HG02981 (cell line): ENCODE data around the gene NPBWR2.
"Not testable (repeated sequence)": the region's sequence is repeated elsewhere in the genome, so short reads cannot be mapped to it uniquely, and the experiment has no call there.

Experiments
- ATAC-seq: cut with Tn5 transposase; IDR thresholded peaks from one replicate; pipeline ENCODE4 v1.9.1; 2021; ENCODE audit warnings: mild to moderate bottlenecking, moderate library complexity; ENCODE audit not compliant: unreplicated experiment

Gene NPBWR2

DNA sequence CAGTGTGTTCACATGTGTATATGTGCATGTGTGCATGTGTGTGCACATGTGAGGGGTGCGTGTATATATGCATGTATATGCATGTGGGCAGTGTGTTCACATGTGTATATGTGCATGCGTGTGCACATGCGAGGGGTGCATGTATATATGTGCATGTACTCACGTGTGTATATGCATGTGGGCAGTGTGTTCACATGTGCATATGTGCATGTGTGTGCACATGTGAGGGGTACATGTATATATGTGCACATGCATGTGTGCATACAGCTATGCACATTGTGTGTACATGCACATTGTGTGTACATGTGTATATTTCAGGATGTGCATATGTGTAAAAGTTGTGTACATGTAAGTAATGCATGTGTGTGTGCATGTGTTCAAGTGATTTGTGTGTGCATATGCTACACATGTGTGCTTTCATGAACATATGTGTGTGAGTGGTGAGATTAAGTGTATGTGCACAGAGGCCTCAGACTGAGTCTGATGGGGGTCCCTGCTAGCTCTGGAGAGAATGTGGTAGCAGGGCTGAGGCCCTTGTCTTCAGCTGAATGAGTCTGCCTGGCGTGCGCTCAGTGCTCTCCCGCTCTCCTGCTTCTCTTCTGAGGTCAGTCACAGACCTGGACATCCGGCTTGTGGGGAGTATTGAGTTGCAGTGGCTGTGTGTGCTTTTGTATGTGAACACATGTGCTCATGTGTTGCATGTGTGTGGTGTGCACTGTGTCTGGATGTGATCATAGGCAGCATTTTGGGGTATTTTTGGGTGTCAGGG, 37.0 kb upstream of the NPBWR2 start:
- ATAC-seq: no peak

DNA sequence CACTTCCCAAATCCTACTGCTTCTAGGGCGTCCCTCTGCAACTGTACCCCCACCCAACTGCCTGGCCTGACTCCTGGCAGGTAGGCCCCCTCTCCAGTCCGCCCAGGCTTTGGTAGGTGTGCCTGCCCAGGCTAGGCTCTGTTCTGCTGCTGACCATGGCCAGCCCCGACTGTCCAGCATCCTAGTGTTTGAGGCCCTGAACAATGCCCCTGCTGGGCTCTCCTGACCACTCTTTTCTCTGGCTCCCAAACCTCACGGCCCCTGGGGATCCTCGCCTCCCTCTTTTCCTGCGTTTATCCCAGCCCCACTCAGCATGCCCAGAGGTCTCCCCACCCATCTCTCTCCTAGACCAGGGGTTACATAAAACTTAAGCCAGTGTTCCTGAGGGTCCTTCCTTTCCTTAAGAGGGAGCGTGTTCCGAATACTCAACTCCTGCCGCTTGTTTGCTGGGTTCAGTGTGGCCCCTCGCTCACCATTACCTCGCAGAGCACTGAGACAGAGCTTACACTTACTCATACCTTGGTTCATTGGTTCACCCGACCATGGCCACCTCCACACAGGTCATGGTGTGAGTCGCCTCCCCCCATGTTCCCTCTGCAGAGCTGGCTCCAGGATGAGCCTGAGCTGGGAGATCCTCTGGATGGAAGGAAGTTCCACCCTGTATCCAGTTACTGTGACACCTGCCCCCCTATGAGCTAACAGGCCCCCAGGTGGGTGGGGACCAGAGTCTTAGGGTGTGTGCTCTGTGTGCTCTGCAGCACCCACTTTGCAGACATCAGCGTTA, 35.8 kb upstream of the NPBWR2 start:
- no peak for ATAC-seq

DNA sequence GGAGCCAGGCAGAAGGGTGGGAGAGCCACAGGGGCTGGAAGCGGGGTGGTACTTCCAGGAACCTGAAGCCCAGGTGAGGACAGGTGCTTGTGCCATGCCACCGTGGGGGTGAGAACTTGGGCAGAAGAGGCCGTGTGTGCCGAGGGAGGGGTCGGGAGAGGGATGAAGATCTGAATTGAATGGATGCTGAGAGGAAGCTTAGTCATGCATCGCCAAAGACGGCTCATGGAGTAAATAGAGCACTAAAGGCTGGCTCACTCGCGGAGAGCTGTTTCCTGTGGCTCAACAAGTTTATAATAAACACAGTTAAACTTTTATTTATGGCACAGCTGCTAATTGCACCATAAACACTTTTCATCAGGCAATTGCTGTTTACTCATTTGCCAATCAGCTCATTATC, 35.2 kb upstream of the NPBWR2 start:
- no peak for ATAC-seq

DNA sequence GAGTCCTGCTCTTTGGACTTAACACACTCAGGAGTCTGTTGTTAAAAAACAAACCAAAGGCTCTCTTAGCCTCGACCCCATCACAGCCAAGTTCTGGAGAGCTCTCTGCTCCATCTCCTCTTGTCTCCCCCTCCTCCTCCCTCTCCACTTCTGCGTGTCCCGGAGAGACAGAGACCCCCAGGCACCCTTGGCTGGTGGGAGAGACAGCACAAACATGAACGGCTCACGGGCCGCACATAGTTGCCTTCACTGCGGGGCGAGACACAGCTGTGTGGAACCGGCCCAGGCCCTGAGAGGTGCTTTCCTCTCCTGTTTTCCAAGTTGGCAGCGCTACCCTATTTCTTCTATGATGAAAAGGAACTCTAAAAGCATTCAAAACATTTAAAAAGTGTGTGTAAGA, 33.6 kb upstream of the NPBWR2 start:
- ATAC-seq: no peak

DNA sequence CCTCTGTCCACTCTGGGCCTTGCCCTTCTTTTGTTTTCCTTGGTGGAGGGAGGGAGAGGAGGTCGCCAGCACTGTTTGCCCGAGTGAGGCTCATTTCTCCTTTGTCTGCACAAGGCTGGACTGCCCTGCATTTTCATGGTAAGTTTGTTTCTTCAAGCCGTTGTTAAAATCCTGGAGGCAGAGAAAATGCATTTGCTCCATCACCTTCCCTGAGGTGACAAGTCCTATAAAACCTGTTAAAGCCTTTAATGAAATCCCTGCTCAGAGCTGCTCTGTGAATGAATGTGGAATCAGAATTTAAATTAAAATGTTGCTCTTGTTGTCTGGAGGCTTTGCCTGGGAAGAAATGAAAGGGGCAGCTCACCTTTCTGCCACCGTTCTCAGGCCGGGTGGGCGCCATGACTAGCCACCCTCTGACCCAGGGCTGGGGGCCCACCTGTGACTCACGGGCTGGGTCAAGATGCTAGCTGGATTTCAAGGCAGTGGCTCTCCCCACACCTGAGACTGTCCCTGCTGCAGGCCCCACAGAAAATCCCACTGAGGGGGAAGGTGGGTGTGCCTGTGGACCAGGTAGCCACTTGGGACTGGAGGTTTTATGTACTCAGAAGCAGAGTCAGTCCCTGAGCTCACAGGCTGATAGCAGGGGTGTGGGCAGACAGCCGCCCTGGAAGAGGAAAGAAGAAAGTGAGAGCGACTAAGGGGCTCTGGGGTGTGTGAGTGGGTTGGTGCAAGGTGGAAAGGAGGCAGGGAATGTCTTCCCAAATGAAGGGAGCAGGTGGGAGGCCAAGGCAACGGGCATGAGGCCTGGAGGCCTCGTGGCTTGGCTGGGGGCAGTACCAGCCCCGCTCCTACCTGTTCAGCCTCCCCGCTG, 32.9 kb upstream of the NPBWR2 start:
- ATAC-seq: no peak

DNA sequence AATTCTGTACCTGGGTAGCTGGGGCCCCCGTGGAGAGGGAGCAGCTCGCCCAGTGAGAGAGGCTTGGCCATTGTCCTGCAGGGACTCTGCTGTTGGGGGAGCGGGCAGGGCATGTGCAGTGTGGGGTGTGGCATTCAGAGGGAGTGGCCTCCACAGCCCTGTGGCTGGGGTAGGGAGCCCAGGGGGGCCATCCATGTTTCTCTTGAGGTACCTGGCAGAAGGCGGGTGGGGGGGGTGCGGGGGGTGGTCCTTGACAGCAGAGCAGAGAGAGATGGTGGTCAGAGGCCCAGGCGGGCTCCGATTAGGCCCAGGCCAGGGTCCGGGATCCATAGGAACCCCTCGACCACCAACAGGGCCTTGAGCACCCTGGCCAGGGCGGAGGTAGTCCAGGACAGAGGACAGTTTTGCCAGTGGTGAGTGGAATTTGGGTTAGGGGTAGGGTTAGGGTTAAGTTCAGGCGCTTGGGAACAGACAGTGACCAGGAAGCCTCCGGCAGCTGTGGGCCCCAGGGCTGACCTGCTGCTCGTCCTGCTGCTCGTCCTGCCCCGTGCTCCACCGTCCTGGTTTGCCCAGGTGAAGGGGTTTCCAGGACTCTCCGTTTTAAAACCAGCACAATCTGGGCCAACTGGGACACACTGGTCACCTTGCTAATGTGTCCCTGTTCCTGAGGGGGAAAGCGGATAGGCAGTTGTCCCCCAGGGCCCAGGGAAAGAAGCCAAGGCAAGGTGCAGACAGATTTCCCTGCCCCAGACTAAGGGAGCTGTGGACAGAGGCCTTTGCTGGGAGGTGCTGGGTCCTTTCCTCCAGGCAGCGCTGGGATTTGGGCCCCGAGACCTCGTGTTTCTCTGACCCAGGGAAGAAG, 32.1 kb upstream of the NPBWR2 start:
- ATAC-seq: no peak

DNA sequence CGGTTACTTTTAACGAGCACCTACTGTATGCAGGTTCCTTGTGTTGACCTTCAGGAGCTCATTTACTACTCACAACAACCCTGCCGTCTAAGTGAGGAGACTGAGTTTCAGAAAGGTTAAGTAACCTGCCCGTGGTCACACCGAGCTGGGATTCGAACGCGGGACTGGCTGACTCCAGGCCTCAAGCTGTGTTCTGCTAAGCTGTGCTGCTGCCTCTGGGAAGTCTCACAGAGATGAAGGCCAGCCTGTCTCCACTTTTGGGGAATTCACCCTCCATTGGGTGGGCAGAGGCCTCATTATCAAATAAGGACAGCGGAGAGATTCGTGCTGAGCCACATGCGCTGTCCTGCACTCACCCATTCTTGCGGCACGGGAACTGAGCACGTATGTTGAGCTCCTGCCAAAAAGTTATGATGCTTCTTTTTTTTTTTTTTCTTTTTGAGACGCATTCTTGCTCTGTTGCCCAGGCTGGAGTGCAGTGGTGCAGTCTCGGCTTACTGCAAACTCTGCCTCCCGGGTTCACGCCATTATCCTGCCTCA, 31.0 kb upstream of the NPBWR2 start:
- ATAC-seq: no peak

DNA sequence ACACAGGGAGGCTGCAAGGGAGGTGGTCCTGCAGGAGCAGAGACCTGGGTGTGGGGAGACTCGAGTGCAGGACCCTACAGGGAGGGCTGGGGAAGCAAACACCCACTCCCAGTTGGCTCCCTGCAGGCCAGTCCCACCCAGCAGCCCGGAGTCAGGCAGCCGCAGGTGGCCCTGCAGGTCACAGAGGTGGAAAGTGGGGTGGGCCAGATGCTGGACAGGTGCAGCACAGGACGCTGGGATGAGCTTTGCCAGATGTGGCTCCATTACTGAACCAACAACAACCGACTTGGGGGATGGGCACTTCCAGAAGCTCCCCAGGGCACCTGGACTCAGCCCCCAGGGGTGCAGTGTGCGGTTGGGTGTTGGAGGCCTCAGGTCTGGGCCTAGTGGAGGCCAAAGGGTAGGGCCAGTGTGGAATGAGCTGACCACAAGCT, 30.2 kb upstream of the NPBWR2 start:
- no peak for ATAC-seq

DNA sequence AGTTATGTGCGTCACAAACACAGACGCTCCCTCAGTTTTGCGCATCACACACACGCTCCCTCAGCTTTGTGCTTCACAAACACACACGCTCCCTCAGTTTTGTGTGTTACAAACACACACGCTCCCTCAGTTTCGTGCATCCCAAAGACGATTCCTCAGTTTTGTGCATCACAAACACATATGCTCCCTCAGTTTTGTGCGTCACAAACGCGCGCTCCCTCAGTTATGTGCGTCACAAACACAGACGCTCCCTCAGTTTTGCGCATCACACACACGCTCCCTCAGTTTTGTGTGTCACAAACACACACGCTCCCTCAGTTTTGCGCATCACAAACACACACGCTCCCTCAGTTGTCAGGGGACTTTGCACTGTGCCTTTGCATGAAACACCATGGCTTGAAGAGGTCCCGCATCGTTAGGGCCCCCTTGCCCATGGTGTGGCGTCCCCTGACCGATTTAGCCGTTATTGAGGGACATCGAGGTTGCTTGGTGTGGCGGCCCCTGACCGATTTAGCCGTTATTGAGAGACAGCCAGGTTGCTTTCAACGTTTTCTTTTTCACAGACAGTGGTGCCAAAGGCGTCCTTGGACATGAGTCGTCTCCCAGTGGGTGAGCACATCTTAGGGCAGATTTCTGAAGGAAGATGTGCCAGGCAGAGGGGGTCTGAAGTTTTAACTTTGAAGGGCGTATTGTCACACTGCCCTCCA, 28.8 kb upstream of the NPBWR2 start:
- no peak for ATAC-seq

DNA sequence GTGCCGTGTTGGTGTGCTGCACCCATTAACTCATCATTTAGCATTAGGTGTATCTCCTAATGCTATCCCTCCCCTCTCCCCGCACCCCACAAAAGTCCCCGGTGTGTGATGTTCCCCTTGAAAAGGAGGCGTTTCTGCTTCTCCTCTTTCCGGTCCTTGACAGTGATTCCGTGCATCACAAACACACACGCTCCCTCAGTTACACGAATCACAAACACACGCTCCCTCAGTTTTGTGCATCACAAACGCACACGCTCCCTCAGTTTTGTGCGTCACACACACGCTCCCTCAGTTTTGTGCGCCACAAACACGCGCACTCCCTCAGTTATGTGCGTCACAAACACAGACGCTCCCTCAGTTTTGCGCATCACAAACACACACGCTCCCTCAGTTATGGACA, 27.4 kb upstream of the NPBWR2 start:
- not testable (repeated sequence) for ATAC-seq

DNA sequence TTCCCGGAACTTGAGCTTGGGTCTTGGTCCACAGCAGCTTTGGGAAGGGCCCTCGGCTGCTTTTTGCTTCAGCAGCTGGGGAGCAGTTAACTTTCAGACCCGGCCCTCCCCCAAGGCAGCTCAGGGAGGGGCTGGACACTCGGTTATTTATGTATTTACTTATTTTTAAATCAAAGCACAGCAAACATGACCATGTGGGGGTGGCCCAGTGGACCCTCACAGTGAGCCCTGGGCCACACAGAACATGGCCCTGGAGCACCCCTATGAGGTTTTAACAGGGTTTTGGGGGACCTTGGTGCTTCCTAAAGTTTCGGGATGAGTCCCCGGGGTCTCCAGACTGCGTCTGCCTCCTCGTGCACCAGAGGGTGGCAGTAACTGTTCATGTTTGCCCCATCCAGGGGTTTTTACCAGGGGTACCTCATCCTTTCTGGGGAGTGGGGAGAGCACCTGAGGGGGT, 26.6 kb upstream of the NPBWR2 start:
- ATAC-seq: no peak

DNA sequence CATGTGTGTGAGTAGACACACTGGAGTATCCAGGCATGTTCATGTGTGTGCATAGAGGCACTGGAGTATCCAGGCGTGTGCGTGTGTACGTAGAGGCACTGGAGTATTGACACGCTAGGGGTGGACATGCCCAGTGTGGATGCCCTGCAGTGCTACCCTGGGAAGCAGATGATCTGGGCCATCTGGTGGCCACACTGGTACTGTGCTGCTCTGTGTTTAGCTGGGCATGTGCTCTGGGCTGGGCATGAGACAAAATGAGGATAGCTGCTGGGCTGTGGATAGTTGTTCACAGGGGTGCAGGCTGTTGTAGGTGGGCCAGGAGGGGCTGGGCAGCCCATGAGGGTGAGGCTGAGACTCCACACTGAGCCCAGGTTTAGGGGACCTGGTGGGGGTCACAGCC, 24.0 kb upstream of the NPBWR2 start:
- no peak for ATAC-seq

DNA sequence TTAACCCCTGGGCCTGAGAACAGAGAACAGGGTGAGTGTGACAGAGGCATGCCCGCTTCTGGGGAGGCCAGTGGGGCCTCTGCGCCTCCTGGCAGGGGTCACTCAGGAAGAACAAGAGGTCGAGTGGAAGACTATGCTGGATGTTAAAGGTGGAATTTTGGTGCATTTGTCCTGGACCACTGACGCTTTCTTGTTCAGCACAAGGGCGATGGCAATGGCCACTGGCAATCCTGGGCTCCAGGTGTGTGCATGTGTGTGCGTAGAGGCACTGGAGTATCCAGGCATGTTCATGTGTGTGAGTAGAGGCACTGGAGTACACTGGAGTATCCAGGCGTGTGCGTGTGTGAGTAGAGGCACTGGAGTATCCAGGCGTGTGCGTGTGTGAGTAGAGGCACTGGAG, 23.5 kb upstream of the NPBWR2 start:
- no peak for ATAC-seq

DNA sequence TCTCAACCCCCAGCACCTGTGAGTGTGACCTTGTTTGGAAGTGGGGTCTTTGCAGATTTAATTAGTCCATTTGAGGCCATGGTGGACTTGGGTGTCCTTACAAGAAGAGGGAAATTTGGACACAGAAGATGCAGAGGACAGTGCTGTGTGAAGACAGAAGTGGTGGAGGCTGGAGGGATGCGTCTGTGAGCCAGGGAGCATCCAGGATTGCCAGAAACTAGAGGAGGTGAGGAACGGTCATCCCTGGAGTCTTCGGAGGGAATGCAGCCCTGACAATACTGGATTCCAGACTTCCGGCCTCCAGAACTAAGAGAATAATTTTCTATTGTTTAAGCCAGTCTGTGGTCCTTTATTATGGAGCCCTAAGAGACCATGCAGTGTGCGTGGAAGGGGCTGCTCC, 22.9 kb upstream of the NPBWR2 start:
- no peak for ATAC-seq

DNA sequence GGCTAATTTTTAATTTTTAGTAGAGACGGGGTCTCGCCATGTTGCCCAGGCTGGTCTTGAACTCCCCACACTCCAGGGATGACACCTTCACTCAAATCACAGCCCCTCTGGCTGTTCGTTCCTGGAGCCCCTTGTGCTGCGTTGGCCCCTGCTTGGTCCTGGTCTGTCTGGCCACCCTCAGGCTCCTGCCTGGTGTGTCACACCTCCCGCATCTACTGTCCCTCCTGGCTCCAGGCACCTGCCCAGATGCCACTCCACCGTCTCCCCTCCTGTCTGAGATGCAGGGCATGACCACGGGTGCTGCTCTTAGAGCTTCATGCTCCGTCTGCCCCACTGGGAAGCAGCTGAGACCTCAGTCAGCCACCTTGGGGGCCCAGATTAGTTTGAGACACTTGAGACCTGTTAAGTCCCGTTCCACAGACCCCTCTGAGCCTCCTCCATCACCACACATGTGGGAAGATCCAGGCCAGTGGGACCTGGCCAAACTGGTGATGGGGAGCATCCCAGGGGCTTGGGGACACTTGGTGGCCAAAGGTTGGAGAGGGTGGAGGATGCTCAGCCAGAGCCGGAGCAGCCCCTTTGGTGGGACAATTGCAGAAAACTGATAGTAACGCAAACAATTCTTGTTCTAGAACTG, 21.9 kb upstream of the NPBWR2 start:
- no peak for ATAC-seq

DNA sequence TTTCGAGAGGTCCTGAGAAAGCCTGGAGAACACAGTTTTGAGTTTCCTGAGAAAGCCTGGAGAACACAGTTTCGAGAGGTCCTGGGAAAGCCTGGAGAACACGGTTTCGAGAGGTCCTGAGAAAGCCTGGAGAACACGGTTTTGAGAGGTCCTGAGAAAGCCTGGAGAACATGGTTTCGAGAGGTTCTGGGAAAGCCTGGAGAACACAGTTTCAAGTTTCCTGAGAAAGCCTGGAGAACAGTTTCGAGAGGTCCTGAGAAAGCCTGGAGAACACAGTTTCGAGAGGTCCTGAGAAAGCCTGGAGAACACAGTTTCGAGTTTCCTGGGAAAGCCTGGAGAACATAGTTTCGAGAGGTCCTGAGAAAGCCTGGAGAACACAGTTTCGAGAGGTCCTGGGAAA, 16.2 kb upstream of the NPBWR2 start:
- ATAC-seq: not testable (repeated sequence)

DNA sequence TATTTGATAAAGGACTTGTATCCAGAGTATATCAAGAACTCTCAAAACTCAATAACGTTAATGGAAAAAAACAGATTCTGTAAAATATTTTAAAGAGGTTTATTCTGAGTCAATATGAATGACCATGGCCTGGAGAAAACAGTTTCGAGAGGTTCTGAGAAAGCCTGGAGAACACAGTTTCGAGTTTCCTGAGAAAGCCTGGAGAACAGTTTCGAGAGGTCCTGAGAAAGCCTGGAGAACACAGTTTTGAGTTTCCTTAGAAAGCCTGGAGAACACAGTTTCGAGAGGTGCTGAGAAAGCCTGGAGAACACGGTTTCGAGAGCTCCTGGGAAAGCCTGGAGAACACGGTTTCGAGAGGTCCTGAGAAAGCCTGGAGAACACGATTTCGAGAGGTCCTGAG, 15.6 kb upstream of the NPBWR2 start:
- ATAC-seq: not testable (repeated sequence)

DNA sequence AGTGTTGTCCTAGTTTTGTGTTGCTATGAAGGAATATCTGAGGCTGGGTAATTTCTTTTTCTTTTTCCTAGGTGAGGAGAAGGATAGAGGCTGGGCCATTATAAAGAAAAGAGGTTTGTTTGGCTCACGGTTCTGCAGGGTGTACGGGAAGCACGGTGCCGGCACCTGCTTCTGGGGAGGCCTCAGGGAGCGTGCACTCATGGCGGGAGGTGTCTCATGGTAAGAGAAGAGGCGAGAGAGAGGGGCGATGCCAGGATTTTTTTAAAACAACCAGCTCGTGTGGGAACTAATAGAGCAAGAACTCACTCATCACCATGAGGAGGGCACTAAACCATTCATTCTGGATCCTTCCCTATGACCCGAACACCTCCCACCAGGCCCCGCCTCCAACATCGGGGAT, 14.2 kb upstream of the NPBWR2 start:
- no peak for ATAC-seq
